GM12801 (cell line): ENCODE data around the gene SNCA.

Experiments
- CTCF ChIP-seq: IDR thresholded peaks from one replicate; pipeline ENCODE4 v1.5.1; 2011; ENCODE audit warnings: control low read depth; ENCODE audit not compliant: insufficient read length; ENCODE audit errors: extremely low read depth

Gene SNCA

GRCh38 chr4:89755220-89755619, 81.7 kb downstream of the SNCA start:
- TF ChIP-seq CTCF: no peak

DNA sequence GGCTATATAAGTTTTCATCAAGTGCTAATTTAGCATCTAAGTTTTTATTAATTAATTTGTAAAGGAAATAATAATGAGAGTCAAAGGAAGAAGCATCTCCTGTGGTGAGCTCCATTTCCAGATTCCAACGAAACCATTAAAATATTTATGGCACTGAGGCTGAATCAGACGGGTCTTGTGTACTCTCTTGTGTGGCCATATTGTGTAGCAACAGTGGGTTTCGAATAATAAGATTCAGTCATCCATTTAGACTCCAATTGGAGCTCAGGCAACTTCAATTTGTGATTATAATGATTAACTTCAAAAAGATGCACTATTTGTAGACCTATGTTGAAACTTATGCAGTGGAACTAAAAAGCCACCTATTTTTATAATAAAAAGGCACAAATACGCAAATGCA, 82.4 kb downstream of the SNCA start:
- TF ChIP-seq CTCF: no peak

DNA sequence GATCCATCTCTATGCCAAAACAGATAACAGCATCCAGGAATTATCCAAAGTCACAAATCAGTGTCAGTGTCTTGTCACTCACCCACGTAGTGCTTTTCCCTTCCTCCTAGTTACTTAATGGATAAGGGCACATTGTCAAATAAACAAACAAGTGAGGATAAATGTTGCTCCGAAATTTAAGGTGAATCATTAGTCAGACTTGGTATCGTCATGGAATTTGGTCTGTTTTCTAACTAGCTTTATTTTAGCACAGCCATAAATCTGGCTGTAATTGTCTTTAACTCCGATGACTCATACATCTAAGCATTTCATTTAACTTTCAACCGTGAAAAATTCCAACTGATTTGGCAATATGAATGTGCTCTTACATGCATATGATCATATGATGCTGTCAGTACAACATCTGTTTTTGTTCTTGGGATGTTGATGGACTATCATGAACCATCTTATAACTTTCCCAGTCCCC, 83.3 kb downstream of the SNCA start:
- TF ChIP-seq CTCF: no peak

GRCh38 chr4:89752932-89753598, 83.9 kb downstream of the SNCA start:
- no peak for TF ChIP-seq CTCF

- TF ChIP-seq CTCF: no peak
These were observed 85.5 kb downstream of the SNCA start for GRCh38 chr4:89751416-89751815.

DNA sequence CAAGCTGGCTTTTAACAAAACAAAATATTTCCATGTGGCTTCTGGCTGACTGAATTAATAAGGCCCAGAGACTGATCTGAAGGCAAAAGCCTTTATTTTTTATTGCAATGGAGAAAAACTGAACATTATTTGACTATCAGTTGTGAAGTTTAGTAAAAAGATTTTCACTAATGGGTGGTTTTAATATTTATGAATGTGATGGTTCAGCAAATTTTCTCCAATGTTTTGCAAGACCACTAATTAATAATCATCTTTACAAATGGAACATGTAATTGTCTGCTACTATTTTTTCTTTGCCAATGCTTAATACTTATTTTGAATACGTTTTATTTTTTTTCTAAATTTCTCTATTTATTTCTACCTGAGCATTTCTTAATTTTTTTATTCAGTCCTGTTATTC, 90.6 kb downstream of the SNCA start:
- no peak for TF ChIP-seq CTCF

DNA sequence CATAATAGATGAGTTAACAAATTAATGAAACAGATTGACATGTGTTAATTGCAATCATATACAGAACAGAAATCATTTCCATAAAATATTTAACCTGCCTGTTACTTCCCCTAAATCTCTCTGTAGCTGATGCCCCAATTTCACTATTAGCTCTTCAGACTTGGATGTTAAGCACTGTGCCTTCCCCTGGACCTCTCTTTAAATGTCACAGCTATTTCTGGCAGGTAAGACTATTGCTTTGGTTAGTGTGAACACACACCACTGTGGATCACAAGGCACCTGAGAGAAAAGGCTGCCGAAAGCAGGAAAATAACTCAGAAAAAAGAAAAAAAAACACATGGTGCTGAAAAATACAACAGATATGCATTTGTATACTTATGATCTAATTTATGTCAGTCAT, 91.3 kb downstream of the SNCA start:
- TF ChIP-seq CTCF: no peak
